ENCODE results near the gene GCGR.

The GCGR gene

DNA sequence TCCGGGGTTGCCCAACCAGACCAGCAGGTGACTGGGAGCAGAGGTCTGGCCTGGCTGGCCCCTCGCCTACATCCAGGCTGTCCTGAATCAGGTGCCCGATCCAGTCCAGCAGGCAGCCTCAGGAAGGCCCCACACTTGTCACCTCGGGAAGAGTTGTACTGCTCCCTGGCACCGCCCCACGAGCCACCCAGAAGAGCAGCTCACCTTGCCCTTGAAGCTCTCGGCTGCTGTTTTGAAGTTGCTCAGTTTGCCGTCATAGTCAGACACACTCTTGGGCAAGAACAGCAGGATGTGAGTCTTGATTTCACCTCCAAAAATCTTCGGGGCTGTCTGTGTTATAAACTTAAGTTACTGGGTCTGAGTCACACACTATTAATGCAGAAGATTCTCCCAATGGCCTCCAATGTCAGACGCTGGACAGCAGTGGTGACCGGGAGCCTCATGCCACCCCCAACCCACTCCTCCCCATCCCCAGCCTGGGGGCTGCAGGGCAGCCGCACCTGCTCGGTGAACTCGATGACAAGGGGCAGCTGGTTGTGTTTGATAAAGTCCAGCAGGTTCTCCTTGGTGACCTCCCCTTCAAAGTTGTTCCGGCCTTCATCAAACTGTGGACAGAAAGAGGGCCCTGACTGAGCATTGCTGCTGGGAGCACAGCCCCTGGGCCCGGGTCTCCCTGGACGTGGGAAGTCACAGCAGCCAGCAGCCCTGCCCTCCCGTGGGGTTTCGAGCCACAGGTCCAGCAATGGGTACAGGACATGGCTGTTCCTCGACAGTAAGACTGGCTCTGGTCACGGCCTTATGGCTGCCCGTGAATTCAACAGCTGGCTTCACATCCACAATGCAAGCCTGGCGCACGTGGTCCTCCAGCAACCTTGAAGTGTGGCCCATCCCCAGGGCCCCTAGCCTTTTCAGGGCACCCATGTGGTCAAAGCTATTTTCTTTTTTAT lies 43.1 kb downstream of the GCGR start:
- H3K27ac ChIP-seq: peak overlapping the region; percentile 71
- TF ChIP-seq, protein P1, sequence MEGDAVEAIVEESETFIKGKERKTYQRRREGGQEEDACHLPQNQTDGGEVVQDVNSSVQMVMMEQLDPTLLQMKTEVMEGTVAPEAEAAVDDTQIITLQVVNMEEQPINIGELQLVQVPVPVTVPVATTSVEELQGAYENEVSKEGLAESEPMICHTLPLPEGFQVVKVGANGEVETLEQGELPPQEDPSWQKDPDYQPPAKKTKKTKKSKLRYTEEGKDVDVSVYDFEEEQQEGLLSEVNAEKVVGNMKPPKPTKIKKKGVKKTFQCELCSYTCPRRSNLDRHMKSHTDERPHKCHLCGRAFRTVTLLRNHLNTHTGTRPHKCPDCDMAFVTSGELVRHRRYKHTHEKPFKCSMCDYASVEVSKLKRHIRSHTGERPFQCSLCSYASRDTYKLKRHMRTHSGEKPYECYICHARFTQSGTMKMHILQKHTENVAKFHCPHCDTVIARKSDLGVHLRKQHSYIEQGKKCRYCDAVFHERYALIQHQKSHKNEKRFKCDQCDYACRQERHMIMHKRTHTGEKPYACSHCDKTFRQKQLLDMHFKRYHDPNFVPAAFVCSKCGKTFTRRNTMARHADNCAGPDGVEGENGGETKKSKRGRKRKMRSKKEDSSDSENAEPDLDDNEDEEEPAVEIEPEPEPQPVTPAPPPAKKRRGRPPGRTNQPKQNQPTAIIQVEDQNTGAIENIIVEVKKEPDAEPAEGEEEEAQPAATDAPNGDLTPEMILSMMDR (conservative IDR thresholded peaks at IDR 0.05): no peak

DNA sequence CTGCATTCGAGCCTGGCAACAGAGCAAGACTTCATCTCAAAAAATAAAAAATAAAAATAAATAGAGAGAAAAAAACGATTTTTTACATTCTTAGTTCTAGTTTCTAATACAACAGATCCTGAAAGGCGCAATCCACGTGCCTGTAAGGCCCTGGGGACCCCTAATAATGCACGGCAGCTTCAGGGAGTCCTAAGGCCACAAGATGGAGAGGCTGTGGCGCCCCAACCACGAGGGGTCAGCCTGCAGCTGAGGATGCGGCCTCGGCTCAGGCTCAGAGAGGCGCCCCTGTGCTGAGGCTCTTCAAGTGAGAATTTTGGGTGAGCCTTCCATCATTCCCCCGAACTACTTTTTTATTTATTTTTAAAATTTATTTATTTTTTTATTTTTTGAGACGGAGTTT lies 45.5 kb downstream of the GCGR start:
- TF ChIP-seq, protein P1 (conservative IDR thresholded peaks at IDR 0.05): no peak

DNA sequence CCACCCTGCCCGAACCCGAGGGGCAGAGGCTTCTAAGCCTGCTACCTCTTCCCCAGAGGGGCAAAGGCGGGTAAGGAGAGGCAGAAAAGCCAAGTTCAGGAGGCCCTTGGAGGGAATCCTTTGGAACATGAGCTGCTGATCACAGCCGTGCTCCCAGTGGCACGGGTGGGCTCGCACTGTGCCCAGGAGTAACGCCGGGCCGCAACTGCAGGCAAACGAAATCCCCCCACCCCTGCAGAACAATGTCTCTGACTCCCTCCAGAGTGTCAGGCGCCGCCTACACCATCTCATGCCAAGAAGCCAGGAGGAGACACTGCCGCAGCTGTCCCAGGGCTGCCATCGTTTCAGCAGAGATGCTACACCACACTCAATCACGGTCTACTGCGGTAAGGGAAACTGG lies 47.5 kb downstream of the GCGR start:
- H3K27ac ChIP-seq: 0 out of 2 replicates have a peak overlapping the region, but pooled peaks have one; percentile 15
- TF ChIP-seq, protein P1 (conservative IDR thresholded peaks at IDR 0.05): no peak

More for the DNA sequence above, 45.5 kb downstream of the GCGR start:
- H3K27ac ChIP-seq: peak overlapping the region; percentile 71

DNA sequence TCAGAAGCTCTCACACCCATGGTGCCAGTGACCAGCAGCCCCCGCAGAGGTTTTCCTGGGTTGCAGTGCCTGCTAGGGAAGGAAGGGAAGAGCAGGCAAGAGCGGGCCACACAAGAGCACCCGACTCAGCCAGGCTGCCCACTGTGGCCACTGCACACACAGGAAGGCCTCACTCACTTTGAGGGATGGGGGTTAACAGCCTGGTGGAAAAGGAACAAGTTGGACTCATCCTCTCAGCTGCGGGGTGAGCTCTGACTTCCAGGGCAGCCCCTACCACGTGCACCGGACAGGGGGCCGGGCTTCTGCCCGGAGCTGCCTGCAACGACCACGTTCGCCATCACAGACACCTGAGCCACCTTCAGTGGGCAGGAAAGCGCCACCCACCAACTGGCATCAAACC lies 48.3 kb downstream of the GCGR start:
- 0 out of 2 replicates have a peak overlapping the region, but pooled peaks have one; percentile 14 for H3K27ac ChIP-seq
- TF ChIP-seq, protein P1 (conservative IDR thresholded peaks at IDR 0.05): no peak

DNA sequence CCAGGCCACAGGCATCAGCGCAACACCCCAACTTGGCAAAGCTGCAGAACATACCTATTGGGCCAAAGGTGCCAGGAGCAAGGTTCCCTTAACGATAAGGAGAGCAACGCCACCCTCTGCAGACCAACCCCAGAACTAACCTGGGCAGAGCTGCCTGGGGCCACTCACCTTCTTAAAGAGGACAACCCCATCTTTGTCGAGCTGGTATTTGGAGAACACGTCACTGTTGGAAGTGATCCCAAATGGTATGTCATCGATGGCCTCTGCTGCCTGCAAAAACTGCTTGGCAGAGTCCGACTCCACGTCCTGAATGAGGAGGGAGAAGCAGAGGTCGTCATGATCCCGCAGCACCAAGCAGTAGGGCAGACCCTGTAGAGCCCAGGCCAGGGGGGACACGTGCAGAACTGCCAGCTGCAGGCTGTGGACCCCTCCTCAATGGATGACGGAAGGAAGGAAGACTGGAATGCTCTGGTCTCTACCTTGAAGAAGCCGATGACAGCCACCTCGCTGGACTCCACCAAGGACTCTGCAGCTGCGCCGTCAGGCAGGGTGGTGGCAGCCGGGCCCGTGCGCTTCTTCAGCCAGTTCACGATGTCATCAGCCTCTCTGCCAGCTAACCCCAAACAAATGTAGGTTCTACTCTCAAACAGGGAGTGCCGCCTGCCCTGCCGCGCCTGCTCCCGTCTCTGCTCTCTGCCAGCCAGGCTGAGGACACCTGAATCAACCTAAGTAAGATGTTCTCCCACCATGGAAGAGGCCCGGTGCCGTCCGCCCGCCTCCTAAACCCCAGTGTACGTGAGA lies 51.2 kb downstream of the GCGR start:
- peak overlapping the region; percentile 100 for H3K27ac ChIP-seq
- TF ChIP-seq, protein P1 (conservative IDR thresholded peaks at IDR 0.05): peak; percentile 18; the same call in 1 of the 2 replicates

DNA sequence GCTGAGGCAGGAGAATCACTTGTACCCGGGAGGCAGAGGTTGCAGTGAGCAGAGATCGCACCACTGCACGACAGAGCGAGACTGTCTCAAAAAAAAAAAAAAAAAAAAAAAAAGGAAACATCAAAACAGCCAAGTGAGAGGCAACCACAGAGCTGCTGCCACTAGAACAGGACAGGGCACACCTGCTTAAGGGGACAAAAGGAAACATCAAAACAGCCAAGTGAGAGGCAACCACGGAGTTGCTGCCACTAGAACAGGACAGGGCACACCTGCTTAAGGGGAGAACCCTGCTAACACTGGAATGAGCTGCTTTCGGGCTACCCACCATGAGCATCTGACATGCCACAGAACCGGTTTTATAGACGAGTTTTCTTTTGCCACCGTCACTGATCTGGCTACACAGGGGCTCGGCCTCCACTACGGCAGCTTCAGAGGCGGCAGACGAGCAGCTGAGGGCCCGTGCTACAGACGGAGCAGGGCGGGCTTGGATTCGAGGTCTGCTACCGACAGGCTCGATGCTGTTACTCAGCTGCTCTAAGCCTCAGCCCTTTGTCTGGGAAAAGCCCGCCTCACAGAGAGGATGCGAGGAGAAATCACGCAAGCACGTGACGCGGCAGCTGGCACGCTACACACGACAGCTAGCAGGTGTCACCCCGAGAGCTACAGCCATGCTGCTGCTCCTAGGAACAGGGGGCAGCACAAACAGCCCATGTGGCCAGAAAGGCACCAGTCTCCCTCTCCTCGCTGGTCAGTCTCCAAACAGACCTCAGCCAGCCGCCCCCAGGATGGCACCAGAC lies 54.4 kb downstream of the GCGR start:
- peak overlapping the region; percentile 100 for H3K27ac ChIP-seq
- TF ChIP-seq, protein P1 (conservative IDR thresholded peaks at IDR 0.05): no peak
